ENCODE results near the gene PLEKHG7. TPM values are rescaled to one million over a fixed set of nuclear protein-coding genes. Genes with fewer than 3 reads are reported as not detected.

PLEKHG7 gene
- polyA plus RNA-seq, 1 donor (not counting 4 experiments of a cell fraction or from before 2014, with no cell fraction given), result not detected

DNA sequence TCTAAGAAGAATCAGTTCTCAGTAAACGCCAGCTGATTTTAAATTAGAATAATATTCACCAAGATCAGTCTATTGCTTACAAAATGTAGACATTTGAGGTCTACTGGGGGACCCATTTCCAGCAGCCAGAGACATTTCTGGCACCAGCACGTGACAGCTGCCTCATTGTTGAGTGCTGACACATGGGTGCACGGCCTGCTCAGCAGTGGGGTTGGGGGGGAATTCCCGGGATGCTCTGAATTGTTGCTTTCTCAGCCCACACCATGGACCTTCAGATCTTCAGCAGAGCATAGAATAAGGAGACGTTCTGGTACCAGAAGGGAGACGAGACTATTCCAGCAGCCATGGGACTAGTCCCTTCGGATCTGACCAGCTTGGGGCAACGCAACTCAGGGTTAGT is 18.3 kb downstream of the PLEKHG7 start:
- no peak for FAIRE-seq
- dilution Hi-C loops (cut with MboI; ENCODE audit: extremely low pct_ligation_motif_present, low sequenced_read_pairs), result no loop called here

DNA sequence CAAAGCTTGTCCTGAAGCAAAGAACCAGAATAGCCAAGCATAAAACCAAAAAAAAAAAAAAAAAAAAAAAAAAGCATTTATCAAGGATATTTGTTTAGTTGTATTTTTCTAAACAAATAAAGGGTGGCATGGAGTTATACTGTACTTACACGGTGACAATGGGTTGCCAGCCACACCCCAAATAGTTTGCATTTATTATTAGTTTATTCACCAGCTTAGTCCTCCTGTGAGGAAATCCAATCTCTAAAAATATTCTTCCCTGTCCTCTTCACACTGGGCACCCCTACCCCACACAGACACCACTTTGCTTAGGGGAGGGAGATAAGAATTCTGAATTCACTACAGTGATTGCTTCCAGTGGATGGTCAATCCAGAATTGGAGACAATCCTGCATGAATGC is 18.9 kb downstream of the PLEKHG7 start:
- no peaks in the 10 kb centered on the region for H3K4me1 ChIP-seq (ENCODE audit: control insufficient read depth, extremely low read depth, insufficient read depth, low read length)
- DNase-seq (ENCODE audit: low read depth, low spot score), result no peak
- H3K9me1 ChIP-seq (ENCODE audit: control insufficient read depth, extremely low read depth, insufficient read depth, low read length), result no peaks in the 10 kb centered on the region
- H3K36me3 ChIP-seq (ENCODE audit: control insufficient read depth in 2 of 2, extremely low read depth in 1 of 2, insufficient read depth in 2 of 2, low read length in 2 of 2), result no peaks in the 10 kb centered on the region
- no peak overlapping the region for H3K9ac ChIP-seq (ENCODE audit: control insufficient read depth, extremely low read depth, insufficient read depth, low read length)
- H4K20me1 ChIP-seq (ENCODE audit: control insufficient read depth, extremely low read depth, insufficient read depth, low read length), result no peaks in the 10 kb centered on the region
- dilution Hi-C loops (cut with MboI; ENCODE audit: extremely low pct_ligation_motif_present, low sequenced_read_pairs), result no loop called here
- H3K9me3 ChIP-seq (ENCODE audit: control insufficient read depth, low read depth, low read length), result no peaks in the 10 kb centered on the region
- H3K27ac ChIP-seq (ENCODE audit: control insufficient read depth, insufficient read depth, low read length), result no peak overlapping the region
- H3K79me2 ChIP-seq (ENCODE audit: control insufficient read depth, insufficient read depth, low read length), result no peaks in the 10 kb centered on the region
- H2AFZ ChIP-seq (ENCODE audit: control insufficient read depth, low read length), result no peak overlapping the region
- FAIRE-seq, result no peak
- no peaks in the 10 kb centered on the region for H3K27me3 ChIP-seq (ENCODE audit: control insufficient read depth, extremely low read depth, insufficient read depth, low read length)
- H3K4me2 ChIP-seq (ENCODE audit: control insufficient read depth, extremely low read depth, insufficient read depth, low read depth, low read length), result no peak overlapping the region
- H3K4me3 ChIP-seq (ENCODE audit: control insufficient read depth in 2 of 3, extremely low read depth in 1 of 3, insufficient read depth in 2 of 3, low read depth in 1 of 3, low read length in 3 of 3), result no peak overlapping the region
- TF ChIP-seq, protein P1, sequence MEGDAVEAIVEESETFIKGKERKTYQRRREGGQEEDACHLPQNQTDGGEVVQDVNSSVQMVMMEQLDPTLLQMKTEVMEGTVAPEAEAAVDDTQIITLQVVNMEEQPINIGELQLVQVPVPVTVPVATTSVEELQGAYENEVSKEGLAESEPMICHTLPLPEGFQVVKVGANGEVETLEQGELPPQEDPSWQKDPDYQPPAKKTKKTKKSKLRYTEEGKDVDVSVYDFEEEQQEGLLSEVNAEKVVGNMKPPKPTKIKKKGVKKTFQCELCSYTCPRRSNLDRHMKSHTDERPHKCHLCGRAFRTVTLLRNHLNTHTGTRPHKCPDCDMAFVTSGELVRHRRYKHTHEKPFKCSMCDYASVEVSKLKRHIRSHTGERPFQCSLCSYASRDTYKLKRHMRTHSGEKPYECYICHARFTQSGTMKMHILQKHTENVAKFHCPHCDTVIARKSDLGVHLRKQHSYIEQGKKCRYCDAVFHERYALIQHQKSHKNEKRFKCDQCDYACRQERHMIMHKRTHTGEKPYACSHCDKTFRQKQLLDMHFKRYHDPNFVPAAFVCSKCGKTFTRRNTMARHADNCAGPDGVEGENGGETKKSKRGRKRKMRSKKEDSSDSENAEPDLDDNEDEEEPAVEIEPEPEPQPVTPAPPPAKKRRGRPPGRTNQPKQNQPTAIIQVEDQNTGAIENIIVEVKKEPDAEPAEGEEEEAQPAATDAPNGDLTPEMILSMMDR (optimal IDR thresholded peaks at IDR 0.05 in 1 of 3, IDR thresholded peaks at IDR 0.05 in 1 of 3, conservative IDR thresholded peaks at IDR 0.05 in 1 of 3; ENCODE audit: extremely low read depth in 1 of 3, insufficient read depth in 2 of 3, low read length in 3 of 3), result no peak
- no peak for TF ChIP-seq EZH2 (IDR thresholded peaks at IDR 0.05; ENCODE audit: low read length)

More for the DNA sequence above, 18.3 kb downstream of the PLEKHG7 start:
- H3K9ac ChIP-seq (ENCODE audit: control insufficient read depth, extremely low read depth, insufficient read depth, low read length), result no peak overlapping the region
- DNase-seq (ENCODE audit: low read depth, low spot score), result no peak
- H4K20me1 ChIP-seq (ENCODE audit: control insufficient read depth, extremely low read depth, insufficient read depth, low read length), result no peaks in the 10 kb centered on the region
- no peaks in the 10 kb centered on the region for H3K79me2 ChIP-seq (ENCODE audit: control insufficient read depth, insufficient read depth, low read length)
- TF ChIP-seq, protein P1 (optimal IDR thresholded peaks at IDR 0.05 in 1 of 3, IDR thresholded peaks at IDR 0.05 in 1 of 3, conservative IDR thresholded peaks at IDR 0.05 in 1 of 3; ENCODE audit: extremely low read depth in 1 of 3, insufficient read depth in 2 of 3, low read length in 3 of 3), result no peak
- no peak for TF ChIP-seq EZH2 (IDR thresholded peaks at IDR 0.05; ENCODE audit: low read length)
- no peak overlapping the region for H2AFZ ChIP-seq (ENCODE audit: control insufficient read depth, low read length)
- H3K4me3 ChIP-seq (ENCODE audit: control insufficient read depth in 2 of 3, extremely low read depth in 1 of 3, insufficient read depth in 2 of 3, low read depth in 1 of 3, low read length in 3 of 3), result no peak overlapping the region
- H3K4me1 ChIP-seq (ENCODE audit: control insufficient read depth, extremely low read depth, insufficient read depth, low read length), result no peaks in the 10 kb centered on the region
- no peaks in the 10 kb centered on the region for H3K9me1 ChIP-seq (ENCODE audit: control insufficient read depth, extremely low read depth, insufficient read depth, low read length)
- no peak overlapping the region for H3K27ac ChIP-seq (ENCODE audit: control insufficient read depth, insufficient read depth, low read length)
- no peaks in the 10 kb centered on the region for H3K27me3 ChIP-seq (ENCODE audit: control insufficient read depth, extremely low read depth, insufficient read depth, low read length)
- H3K4me2 ChIP-seq (ENCODE audit: control insufficient read depth, extremely low read depth, insufficient read depth, low read depth, low read length), result no peak overlapping the region
- H3K36me3 ChIP-seq (ENCODE audit: control insufficient read depth in 2 of 2, extremely low read depth in 1 of 2, insufficient read depth in 2 of 2, low read length in 2 of 2), result no peaks in the 10 kb centered on the region
- no peaks in the 10 kb centered on the region for H3K9me3 ChIP-seq (ENCODE audit: control insufficient read depth, low read depth, low read length)
